GM12878 (cell line): ENCODE measurements around the gene MGAT5. TPM values are rescaled to one million over a fixed set of nuclear protein-coding genes. Genes with fewer than 3 reads are reported as not detected.

Experiments
- polyA plus RNA-seq, 11 experiments: library from polyadenylated mRNA; depleted of rRNA in 4 of 11; unstranded in 6 of 11; stranded (reverse) in 5 of 11; fragments of >200 nt; fragmentation: Nextera tagmentation in 4 of 11; fragmentation: Illumina TruSeq in 1 of 11; extraction: Ambion mirVana in 4 of 11; extraction: Trizol in 1 of 11; gene quantifications; 1 replicate in 1 of 11; 2 replicates in 10 of 11; pipeline versions ENCODE4 v1.2.1 to v1.2.3, GENCODE V29; 2011 to 2016; ENCODE audit warnings: inconsistent platforms in 2 of 11, missing spikeins in 2 of 11, low read depth in 1 of 11
- small RNA-seq: library from RNA; depleted of rRNA; stranded (forward); fragments of <200 nt; gene quantifications from one replicate; pipeline ENCODE3, GENCODE V24; 2014
- total RNA-seq, 4 experiments: library from RNA; depleted of rRNA in 3 of 4; stranded (reverse); fragments of >200 nt in 3 of 4; fragmentation: Illumina TruSeq in 1 of 4; extraction: Trizol in 1 of 4; gene quantifications; 2 replicates each; pipeline versions ENCODE4 v1.2.1 to v1.2.3, GENCODE V29; 2013 to 2021

Gene MGAT5
- total and polyA plus RNA-seq, 10 of the 15 experiments (the other 5 are each of a cell fraction or from before 2014, with no cell fraction given) = 4.9 to 104 (median 36.2) TPM

Small RNAs within 50 kb of the gene (small RNA-seq; reads per million reads assigned to genes)
- gene RNA5SP104 = not detected
